ENCODE results near the gene RAB3GAP2. TPM values are rescaled to one million over a fixed set of nuclear protein-coding genes. Genes with fewer than 3 reads are reported as not detected.
"Not testable (repeated sequence)": the region's sequence is repeated elsewhere in the genome, so short reads cannot be mapped to it uniquely, and the experiment has no call there.

Gene RAB3GAP2
- total RNA-seq, 2 experiments from 2014 or later: 49.5 to 55.4 TPM

DNA sequence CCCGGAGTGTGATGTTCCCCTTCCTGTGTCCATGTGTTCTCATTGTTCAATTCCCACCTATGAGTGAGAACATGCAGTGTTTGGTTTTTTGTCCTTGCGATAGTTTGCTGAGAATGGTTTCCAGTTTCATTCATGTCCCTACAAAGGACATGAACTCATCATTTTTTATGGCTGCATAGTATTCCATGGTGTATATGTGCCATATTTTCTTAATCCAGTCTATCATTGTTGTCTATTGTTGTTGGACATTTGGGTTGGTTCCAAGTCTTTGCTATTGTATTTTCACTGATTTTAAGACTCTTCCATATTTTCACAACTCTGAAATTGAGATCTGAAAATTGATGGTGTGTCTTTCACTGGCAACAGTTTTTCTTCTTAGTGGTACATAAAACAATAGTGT, 67.5 kb downstream of the RAB3GAP2 start:
- CTCF ChIA-PET: interaction anchor here (1.1 kb wide), 1 partner anchor 9 kb away, joined by 5 read pairs; no protein-coding TSS in a partner anchor
- H3K27ac Mint-ChIP-seq, H3K4me1 Mint-ChIP-seq, H3K27me3 Mint-ChIP-seq, H3K4me3 Mint-ChIP-seq, H3K9me3 Mint-ChIP-seq, POLR2A ChIA-PET, DNase-seq: not testable (repeated sequence)
- peaks cover 44% of the 10 kb centered on the region for H3K36me3 Mint-ChIP-seq (ENCODE audit: low read depth)

DNA sequence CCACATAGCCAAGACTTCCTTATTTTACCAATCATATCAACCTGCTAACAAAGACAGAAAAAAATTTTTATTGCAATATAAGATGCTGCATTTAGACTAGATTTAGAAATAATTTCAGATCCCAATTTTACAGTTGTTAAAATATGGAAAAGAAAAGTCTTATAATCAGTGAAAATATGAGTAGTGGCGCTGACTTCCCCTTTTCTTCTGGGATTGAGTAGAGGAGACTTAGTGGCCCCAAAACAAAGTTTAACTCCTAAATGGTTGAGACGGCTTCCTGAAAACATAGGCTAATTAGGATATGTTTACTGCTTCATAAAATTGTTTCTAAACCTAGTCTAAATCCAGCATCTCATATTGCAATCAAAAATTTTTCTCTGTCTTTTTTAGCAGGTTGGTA, 68.4 kb downstream of the RAB3GAP2 start:
- POLR2A ChIA-PET: no interaction called here
- Mint-ChIP-seq H3K27me3 (no peaks in the 10 kb centered on the region), H3K36me3 (ENCODE audit: low read depth) (peaks cover 37% of the 10 kb centered on the region), H3K4me1 (no peaks in the 10 kb centered on the region), H3K27ac (no peak overlapping the region), H3K4me3 (no peak overlapping the region), H3K9me3 (no peaks in the 10 kb centered on the region)
- no peak for DNase-seq
- CTCF ChIA-PET: interaction anchor here (0.7 kb wide), 1 partner anchor 82 kb away, joined by 3 read pairs; no protein-coding TSS in a partner anchor

DNA sequence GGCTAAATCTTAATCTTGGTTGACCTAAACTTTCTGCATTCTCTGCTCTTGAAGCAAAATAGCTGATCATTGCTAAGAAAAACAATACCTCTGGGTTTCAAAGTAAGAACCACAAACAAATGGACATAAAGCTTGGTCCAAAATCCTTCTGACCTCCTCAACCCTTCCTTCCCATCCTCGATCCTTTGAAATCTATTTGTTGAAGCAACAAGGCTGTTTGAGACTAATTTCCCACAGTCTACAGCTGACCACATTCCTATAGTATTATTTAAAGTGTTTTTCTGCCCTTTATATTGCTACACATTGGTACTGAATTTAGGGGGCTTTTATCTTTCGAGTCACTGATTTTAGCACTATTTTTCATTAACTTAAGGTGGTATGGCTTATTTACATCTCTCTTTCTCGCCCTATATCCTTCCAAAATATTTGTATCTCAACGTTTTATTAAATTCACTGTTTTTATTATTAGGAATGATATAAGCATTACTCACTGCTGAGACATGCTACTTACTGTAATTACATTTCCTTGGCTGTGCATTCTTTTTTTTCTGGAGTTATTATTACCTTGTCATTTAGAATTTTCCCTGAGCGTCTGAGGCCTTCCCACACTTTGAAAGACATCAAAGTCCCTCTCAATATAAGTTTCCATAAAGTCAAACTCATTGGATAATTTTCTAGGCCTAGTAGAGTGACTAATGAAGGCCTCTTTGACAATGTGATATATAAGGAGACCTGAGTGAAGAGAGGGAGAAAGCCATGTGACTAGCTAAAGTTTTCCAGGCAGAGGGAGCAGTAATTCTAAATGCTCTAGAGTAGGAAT, 73.9 kb downstream of the RAB3GAP2 start:
- Mint-ChIP-seq H3K27me3 (no peaks in the 10 kb centered on the region), H3K36me3 (ENCODE audit: low read depth) (peaks cover 12% of the 10 kb centered on the region), H3K4me1 (no peaks in the 10 kb centered on the region), H3K27ac (no peak overlapping the region), H3K9me3 (no peaks in the 10 kb centered on the region), H3K4me3 (no peak overlapping the region)
- POLR2A ChIA-PET: no interaction called here
- CTCF ChIA-PET: interaction anchor here (0.6 to 1.5 kb wide), 2 partner anchors 11 to 98 kb away, joined by 3 read pairs; no protein-coding TSS in a partner anchor
- DNase-seq: no peak

DNA sequence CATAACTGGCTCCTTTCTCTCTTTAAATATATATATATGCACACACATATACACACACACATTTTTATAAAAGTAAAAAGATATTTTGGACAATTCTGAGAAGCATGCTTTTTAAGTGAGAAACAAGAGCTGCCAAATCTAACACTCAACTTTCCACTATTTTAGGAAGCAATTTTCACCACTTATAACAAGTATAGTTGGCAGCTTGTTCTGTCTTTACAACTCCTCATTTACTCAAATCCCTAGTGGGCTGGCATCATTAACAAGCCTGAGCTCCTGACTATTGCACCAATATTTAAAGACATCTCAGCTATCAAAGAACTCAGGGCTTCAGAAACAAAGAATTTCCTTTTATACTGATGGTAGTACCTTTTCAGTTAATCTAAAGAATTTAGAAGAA, 76.6 kb downstream of the RAB3GAP2 start:
- no peaks in the 10 kb centered on the region for H3K4me1 Mint-ChIP-seq
- DNase-seq: no peak
- peaks cover 19% of the 10 kb centered on the region for H3K36me3 Mint-ChIP-seq (ENCODE audit: low read depth)
- H3K9me3 Mint-ChIP-seq: no peaks in the 10 kb centered on the region
- no peak overlapping the region for H3K4me3 Mint-ChIP-seq
- H3K27ac Mint-ChIP-seq: no peak overlapping the region
- POLR2A ChIA-PET: no interaction called here
- CTCF ChIA-PET: interaction anchor here (1.4 kb wide), 1 partner anchor 10 kb away, joined by 5 read pairs; no protein-coding TSS in a partner anchor
- no peaks in the 10 kb centered on the region for H3K27me3 Mint-ChIP-seq

DNA sequence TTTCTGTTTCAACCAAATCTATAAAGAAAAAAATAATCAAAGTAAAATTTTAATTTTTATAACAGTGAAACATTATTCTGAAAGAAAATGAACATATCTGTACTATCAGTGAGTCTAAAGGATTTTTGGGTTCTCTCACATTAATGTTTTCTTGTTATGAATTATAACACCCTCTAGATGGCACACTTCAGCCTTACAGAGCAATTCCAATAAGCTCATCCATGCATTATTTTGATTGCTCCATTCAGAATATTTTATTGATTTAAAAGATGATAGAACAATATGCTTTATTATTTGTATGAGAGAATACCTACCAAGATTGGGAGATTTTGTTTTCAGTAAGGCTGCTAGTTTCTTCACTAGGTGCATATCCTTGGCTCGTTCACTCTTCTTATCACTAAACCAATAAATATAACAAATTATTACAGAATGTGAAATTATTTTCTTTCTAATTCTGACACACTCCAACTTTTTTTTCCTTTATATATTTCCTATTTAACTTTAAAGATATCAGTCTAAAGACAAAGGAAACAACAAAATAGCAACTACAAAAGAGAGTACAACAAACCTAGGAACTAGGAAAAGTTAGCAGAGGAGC, 82.4 kb downstream of the RAB3GAP2 start:
- H3K36me3 Mint-ChIP-seq (ENCODE audit: low read depth): peaks cover 28% of the 10 kb centered on the region
- H3K4me1 Mint-ChIP-seq: no peaks in the 10 kb centered on the region
- H3K9me3 Mint-ChIP-seq: no peaks in the 10 kb centered on the region
- ChIA-PET POLR2A (no interaction called here), CTCF (interaction anchor here (0.6 to 1.1 kb wide), 3 partner anchors 11 to 560 kb away, joined by 3 read pairs; no protein-coding TSS in a partner anchor)
- H3K27ac Mint-ChIP-seq: no peak overlapping the region
- H3K27me3 Mint-ChIP-seq: no peaks in the 10 kb centered on the region
- H3K4me3 Mint-ChIP-seq: no peak overlapping the region
- no peak for DNase-seq

DNA sequence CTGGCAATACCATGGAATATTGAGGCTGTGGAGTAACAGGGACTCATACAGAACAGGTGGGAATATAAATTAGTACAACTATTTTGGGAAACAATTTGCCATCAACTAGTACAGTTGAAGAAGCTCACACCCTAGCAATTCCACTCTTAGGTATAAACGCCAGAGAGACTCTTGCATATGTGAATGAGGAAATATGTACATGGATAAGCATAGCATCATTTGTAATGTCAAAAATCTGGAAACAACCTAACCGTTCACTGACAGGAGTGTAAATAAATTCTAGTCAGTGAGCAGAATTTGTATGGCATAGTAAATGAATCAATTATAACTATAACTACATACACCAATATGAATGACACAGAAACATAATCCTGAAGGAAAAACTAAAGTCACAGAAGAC, 83.7 kb downstream of the RAB3GAP2 start:
- no peak for DNase-seq
- Mint-ChIP-seq H3K4me1 (no peaks in the 10 kb centered on the region), H3K36me3 (ENCODE audit: low read depth) (peaks cover 22% of the 10 kb centered on the region), H3K4me3 (no peak overlapping the region), H3K9me3 (no peaks in the 10 kb centered on the region), H3K27ac (no peak overlapping the region), H3K27me3 (no peaks in the 10 kb centered on the region)
- CTCF ChIA-PET: interaction anchor here (0.7 kb wide), 1 partner anchor 176 kb away, joined by 6 read pairs; no protein-coding TSS in a partner anchor
- POLR2A ChIA-PET: no interaction called here

DNA sequence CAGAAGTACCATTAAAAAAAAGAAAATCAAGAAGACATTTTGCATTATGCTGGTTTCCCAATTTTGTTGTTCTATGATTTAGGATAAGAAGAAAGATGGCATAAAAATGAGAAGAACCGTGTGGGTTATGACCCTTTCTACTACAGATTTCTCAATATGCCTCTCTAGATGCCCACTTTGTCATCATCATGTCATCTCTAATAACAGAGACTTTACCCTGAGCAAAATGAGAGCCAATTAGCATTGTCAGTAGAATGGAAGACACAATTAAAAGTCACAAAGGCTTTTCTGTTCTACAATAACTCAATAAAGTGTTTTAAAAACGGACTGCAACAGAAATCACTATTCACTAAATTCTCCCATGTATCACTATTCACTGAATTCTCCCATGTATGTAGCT, 85.5 kb downstream of the RAB3GAP2 start:
- Mint-ChIP-seq H3K27me3 (no peaks in the 10 kb centered on the region), H3K4me1 (no peaks in the 10 kb centered on the region), H3K36me3 (ENCODE audit: low read depth) (peaks cover 21% of the 10 kb centered on the region), H3K27ac (no peak overlapping the region), H3K4me3 (no peak overlapping the region), H3K9me3 (no peaks in the 10 kb centered on the region)
- POLR2A ChIA-PET: no interaction called here
- CTCF ChIA-PET: interaction anchor here (0.5 to 1.4 kb wide), 3 partner anchors 10 to 23 kb away, joined by 3 to 4 read pairs (median 3); no protein-coding TSS in a partner anchor
- no peak for DNase-seq

DNA sequence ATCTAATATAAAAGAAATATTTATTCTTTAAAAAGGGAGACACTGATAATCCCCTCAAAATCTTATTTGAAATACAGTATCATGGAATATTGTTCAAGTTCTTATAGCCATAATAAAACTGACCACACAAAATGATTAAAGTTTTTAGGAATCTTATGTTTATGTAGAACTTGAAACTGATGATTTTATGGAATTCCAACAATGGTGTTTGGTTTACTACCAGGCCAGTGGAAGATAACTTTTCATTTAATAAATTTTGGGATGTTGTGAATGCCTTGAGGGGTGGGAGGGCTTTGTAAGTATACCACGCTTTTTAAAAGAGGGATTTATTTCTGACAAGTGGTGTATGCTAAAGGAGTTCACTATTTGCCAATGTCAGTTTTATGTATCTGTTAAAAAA, 87.7 kb downstream of the RAB3GAP2 start:
- Mint-ChIP-seq H3K27me3 (no peaks in the 10 kb centered on the region), H3K36me3 (ENCODE audit: low read depth) (peaks cover 32% of the 10 kb centered on the region), H3K4me1 (no peaks in the 10 kb centered on the region), H3K27ac (no peak overlapping the region), H3K9me3 (no peaks in the 10 kb centered on the region), H3K4me3 (no peak overlapping the region)
- no peak for DNase-seq
- ChIA-PET CTCF (no interaction called here), POLR2A (no interaction called here)

DNA sequence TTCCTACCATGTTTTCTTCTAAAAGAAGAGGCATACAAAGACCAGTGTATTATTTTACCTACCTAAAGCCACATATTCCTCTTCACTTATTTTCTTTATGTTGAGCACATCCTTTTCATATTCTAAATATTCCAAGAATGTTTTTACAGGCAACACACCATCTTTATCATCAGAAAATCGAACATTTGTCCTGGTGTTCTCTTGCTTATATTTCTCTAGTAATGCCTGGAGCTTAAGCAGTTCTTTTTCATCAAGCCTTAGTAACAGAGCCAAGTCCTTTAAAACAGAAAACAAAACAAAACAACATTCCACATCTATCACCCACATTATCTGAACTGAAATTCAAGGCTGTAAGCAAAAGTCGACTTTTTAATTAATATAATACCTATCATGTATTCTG, 89.6 kb downstream of the RAB3GAP2 start:
- Mint-ChIP-seq H3K9me3 (no peaks in the 10 kb centered on the region), H3K27me3 (no peaks in the 10 kb centered on the region), H3K27ac (no peak overlapping the region), H3K4me3 (no peak overlapping the region), H3K4me1 (no peaks in the 10 kb centered on the region), H3K36me3 (ENCODE audit: low read depth) (peaks cover 37% of the 10 kb centered on the region)
- no peak for DNase-seq
- ChIA-PET CTCF (interaction anchor here (0.7 kb wide), 1 partner anchor 18 kb away, joined by 3 read pairs; no protein-coding TSS in a partner anchor), POLR2A (no interaction called here)

DNA sequence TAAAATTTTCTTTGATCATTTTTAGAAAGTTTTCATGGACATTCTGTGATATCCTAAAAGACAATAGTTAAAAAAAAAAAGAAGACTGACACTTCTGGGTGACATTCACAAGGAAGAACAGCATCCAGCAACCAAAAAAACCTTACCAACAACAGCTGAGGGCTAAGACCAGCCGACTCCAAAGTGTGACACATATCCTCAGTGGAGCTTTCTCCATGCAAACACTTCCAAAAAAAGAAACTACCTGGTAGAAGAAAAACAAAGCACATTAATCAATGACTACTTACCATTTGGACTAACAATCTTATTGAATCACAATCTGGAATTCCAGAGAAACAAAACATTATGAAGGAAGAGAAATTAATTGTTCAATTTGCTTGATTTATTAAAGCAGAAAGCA, 90.1 kb downstream of the RAB3GAP2 start:
- CTCF ChIA-PET: no interaction called here
- POLR2A ChIA-PET: no interaction called here
- DNase-seq: no peak

DNA sequence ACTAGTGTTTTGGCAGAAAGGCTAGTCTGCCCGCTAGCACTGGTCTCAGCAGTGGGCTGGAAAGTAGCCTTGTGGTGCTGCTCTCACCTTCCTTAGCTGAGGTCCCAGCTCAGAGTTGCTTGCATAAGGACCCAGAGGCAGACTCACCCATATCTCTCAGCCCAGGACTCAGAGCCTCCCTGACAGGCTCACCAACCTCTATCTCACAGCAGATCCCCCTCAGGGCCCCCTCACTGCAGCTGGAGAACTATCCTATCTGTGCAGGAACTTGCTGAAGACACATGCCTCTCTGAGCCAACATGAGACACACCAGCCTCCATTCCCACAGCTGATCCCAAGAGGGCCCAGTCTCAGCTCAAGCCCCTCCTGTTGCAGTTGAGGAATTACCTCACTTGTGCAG, 95.7 kb downstream of the RAB3GAP2 start:
- Mint-ChIP-seq H3K27ac (no peak overlapping the region), H3K4me1 (no peaks in the 10 kb centered on the region), H3K27me3 (no peaks in the 10 kb centered on the region), H3K9me3 (no peaks in the 10 kb centered on the region), H3K4me3 (no peak overlapping the region), H3K36me3 (ENCODE audit: low read depth) (peaks cover 57% of the 10 kb centered on the region)
- no peak for DNase-seq
- CTCF ChIA-PET: no interaction called here
- POLR2A ChIA-PET: no interaction called here

More for the DNA sequence above, 90.1 kb downstream of the RAB3GAP2 start:
- H3K9me3 Mint-ChIP-seq: no peaks in the 10 kb centered on the region
- H3K27me3 Mint-ChIP-seq: no peaks in the 10 kb centered on the region
- H3K27ac Mint-ChIP-seq: no peak overlapping the region
- H3K36me3 Mint-ChIP-seq (ENCODE audit: low read depth): peaks cover 41% of the 10 kb centered on the region
- no peaks in the 10 kb centered on the region for H3K4me1 Mint-ChIP-seq
- no peak overlapping the region for H3K4me3 Mint-ChIP-seq

DNA sequence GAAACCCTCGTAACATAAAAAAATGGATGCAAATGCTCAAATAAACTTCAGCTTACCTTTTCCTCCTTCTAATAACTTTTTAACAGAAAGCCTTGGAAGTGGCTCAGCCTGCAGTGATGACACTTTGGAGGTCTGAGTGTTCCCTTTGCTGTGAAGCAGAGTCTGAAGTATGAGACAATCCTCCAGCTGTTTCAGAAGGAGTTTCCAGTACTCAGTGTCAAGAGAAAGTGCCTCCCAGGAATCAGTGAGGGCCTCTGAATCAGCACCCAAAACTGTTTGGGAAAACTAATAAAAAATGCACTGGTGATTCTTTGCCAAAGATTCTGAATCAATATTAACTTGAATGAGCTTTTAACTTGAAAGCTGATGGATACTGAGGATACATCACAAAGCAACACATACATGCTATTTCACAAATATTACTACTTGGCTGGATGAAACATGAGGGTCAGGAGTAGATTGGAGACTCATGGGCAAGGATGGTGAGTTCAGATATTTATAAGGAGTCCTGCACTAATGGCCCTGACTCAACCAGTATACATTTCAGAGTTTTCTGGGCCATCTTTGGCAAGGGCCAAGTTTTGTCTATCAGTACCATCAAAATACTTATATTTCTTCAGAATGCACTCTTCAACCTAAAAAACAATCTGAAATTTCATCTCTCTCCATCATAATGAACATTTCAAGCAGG, 101.3 kb downstream of the RAB3GAP2 start:
- DNase-seq: no peak
- no peaks in the 10 kb centered on the region for H3K4me1 Mint-ChIP-seq
- H3K4me3 Mint-ChIP-seq: no peak overlapping the region
- ChIA-PET POLR2A (no interaction called here), CTCF (no interaction called here)
- H3K27ac Mint-ChIP-seq: no peak overlapping the region
- peaks cover 49% of the 10 kb centered on the region for H3K36me3 Mint-ChIP-seq (ENCODE audit: low read depth)
- H3K27me3 Mint-ChIP-seq: no peaks in the 10 kb centered on the region
- H3K9me3 Mint-ChIP-seq: peaks cover 2% of the 10 kb centered on the region

DNA sequence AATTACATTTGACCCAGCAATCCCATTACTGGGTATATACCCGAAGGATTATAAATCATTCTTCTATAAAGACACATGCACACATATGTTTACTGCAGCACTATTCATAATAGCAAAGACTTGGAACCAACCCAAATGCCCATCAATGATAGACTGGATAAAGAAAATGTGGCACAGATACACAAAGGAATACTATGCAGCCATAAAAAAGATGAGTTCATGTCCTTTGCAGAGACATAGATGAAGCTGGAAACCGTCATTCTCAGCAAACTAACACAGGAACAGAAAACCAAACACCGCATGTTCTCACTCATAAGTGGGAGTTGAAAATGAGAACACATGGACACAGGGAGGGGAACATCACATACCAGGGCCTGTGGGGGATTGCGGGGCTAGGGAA, 102.4 kb downstream of the RAB3GAP2 start:
- H3K9me3 Mint-ChIP-seq, DNase-seq, H3K4me3 Mint-ChIP-seq, H3K4me1 Mint-ChIP-seq, H3K27ac Mint-ChIP-seq, POLR2A ChIA-PET, H3K27me3 Mint-ChIP-seq, CTCF ChIA-PET: not testable (repeated sequence)
- peaks cover 50% of the 10 kb centered on the region for H3K36me3 Mint-ChIP-seq (ENCODE audit: low read depth)
